Right kidney (tissue), 1 donor: ENCODE results near the gene DPCD.
"Not testable (repeated sequence)": the region's sequence is repeated elsewhere in the genome, so short reads cannot be mapped to it uniquely, and the experiment has no call there.

Experiments
- DNase-seq: peaks from one replicate; pipeline ENCODE4 v3.0.0-alpha.2; 2016

DPCD gene

DNA sequence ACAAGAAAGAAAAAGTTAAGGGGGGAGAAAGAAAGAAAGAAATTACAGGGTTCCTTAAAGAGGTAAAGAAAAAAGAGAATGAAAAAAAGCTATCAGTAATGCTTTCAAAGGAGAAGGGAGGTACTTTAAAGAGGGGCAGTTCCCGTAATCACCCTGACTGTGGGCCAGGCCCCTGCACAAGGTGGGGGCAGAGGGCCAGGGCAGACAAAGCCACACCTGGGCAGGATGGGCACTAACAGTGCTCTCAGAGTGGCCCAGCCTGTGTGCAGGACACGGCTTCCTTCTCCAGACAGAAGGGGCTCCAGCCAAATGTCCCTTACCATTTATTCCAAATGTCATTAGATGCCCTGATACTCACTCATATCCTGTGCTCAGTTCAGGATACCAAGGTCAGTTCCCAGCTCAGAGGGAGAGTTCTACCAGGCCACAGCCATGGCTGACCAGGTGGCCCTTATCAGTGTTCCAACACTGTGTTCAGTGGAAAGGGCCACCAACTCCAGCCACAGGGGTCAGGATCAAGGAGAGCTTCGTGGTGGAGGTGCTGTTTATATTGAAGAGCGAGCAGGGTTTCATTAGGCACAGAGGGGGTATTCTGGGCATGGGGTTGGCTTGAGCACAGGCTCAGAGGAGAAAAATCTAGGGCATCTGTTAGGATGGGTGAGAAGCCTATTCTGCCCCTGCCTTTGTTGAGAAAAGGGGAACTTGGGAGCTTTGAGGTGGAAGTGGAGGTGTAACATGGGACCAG is 29.9 kb downstream of the DPCD start:
- no peak for DNase-seq

DNA sequence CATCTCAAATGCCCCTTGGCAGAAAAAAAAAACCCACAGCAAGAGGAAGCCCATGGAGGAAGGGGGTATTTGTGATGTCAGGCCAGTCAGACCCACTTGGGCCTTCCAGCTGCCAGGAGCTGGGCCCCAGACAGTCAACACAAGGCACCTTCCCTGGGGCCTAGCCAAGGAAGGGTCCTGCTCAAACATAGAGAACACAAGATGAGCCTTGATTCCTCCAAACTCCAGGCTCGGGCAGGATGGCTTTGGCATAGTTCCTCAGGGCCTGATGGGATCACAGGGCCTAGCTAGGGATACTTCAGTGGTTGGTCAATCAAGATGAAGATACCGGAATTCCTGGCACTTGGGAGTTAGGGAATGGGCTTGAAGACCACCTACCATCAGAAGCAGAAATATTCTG is 30.8 kb downstream of the DPCD start:
- DNase-seq = no peak

DNA sequence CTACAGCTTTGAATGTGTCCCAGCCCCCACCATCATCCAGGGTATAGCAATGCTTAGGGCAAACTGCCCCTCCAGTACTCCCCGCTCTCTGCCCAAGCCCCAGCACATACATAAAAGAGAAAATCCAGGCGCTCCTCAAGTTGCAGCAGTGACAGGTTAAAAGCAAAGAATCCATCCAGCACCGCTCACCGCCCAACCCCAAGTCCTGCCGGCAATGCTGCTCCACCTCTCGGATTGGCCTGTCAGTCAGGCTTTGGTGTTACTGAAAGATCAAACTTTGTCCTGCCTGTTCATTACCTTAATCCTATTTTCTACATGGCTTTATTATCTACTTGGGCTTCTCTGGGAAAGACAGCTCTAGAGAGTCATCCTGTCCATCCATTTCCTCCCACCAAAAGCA is 31.9 kb downstream of the DPCD start:
- no peak for DNase-seq

DNA sequence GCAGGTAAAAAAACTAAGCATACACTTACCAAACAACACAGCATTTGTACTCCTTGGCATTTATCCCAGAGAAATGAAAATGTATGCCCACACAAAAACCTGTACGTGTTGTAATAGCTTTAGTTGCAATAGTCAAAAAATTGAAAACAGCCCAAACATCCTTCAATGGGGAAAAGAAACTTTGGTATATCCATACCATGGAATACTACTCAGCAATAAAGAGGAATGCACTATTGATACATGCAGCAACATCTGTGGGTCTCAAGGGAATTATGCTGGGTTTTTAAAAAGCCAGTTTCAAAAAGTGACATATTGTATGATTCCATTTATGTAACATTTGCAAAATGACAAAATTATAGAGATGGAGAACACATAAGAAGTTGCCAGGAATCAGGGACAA is 35.4 kb downstream of the DPCD start:
- no peak for DNase-seq

DNA sequence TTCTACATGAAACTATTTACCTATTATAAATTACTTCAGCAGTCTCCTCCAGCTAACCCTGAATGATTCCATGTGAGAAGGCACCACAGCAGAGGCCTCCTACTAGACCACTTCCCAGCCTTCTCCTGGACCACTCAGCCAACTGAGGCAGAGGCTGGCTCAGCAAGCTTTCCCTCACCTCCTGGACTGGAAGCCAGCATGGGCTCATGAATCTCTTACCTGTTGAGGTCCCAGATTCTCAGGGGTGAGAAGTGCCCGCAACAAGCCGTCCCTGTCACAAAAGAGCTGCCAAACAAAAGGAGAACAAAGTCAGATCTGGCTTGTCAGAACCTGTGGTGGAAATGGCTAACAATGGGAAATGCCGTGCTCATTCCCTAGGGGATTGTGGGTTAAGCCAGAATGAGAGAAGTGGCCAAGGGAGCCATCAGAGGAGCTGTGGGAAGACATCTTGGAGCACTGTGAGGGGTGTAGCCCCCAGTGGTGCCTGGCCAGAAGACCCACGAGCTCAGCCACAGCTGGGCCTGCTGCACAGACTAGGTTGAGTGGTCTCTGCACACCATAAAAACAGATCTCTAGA is 36.5 kb downstream of the DPCD start:
- DNase-seq = no peak

DNA sequence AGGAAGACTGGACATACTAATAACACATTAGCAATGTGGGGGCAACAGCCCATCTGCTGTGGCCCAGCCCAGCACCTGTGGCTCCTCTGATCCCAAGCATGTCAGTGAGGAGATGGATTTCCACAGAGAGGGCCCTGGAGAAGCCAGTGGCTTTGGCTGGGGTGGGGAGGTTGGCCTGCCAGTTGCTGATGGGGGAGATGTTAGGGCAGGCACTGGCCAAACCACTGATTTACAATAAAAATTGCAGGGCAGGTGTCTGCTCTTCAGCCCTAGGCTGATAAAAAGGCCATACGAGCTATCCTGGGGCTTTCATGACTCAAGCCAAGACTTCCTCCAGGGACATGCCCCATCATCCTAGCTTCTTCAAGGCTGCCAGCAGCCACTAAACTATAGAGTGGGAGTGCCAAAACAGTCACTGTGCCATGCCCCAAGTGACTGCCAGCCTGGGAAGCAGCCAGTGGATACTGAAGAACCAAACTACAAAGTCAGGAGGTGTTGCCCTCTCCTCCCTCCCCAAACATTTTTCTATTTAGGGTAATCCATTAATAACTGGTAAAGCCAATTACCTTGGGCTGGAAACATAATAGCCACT is 37.8 kb downstream of the DPCD start:
- DNase-seq = no peak

DNA sequence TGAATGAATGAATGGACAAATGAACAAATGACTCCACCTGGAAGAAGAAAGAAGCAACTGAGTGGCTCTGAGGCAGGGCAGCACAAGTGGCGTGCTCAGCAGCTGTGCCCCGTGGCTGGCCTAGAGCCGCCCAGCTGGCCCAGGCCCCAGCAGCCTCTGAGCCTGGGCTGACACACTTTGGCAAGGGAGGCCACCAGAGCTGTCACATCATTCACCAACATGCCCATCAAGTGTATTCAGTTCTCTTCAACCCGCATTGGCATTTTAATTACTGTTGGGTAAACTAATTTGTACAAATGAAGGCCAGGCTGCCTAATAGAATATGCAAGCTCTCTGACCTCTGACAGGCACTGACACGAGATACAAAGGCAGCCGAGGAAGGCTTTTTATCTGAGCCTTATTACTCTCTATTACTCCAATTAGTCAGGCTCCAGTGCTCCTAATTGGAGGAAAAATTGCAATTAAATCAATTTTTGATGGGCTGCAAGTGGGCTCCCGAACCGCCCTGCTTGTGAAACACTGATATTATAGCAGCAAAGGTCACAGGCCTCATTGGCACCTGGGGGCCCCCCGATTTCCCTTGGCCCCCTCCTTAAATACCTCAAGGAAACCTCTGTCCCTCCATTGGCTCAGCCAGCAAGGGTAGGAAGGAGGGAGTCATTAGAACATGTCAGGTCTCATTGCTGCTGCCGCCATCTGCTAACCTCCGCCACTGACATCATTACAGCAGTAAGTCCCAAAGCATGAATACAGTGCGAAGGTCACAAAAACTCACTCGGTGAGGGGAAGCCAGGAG is 41.9 kb downstream of the DPCD start:
- no peak for DNase-seq

DNA sequence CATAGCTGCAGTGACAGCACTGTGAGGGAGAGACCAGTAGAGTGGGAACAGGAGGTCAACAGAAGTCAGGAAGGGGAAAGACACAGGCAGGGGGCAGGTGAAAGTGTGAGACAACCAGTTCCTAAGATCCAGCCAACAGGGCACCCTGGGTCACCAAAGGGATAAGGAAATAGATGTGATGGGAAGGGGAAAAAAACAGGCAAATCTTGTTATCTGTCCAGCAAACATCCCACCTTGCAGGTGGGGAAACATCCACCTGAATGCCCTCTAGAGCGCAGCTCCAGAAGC is 42.5 kb downstream of the DPCD start:
- DNase-seq = no peak

DNA sequence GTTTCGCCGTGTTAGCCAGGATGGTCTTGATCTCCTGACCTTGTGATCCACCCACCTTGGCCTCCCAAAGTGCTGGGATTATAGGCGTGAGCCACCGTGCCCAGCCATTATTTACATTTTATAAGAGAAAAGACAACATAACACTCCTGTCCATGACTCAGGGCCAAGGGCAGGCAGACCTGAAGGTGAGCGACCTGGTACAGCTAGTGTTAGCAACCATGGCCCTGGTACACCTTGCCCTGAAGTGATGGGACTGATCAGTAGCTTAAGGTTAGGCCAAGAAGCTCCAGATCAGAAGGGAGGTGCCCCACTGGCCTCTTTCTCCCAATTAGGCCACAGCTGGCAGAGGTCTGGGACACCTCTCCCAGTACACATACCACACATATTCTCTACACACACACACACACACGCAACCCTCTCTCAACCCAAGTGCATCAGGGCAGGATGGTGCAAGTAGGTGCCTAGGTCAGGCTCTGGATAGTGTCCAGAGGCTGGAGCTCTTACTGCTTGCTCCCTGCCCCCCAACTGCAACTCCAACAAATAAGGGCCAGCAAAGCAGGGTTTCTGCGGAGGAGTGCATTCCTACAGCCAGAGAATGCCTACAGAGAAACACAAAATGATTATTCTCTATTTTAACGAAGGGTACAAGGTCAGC is 43.8 kb downstream of the DPCD start:
- no peak for DNase-seq

DNA sequence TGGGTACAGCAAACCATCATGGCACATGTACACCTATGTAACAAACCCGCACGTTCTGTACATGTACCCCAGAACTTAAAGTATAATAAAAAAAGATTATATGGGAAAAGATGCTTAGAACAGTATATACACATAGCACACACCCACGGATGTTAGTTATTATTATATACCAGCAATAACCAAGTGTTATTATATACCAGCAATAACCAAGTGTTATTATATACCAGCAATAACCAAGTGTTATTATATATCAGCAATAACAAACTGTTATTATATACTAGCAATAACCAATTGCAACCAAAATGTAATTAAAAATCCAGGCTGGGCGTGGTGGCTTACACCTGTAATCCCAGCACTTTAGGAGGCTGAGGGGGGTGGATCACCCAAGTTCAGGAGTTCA is 45.4 kb downstream of the DPCD start:
- DNase-seq = not testable (repeated sequence)

DNA sequence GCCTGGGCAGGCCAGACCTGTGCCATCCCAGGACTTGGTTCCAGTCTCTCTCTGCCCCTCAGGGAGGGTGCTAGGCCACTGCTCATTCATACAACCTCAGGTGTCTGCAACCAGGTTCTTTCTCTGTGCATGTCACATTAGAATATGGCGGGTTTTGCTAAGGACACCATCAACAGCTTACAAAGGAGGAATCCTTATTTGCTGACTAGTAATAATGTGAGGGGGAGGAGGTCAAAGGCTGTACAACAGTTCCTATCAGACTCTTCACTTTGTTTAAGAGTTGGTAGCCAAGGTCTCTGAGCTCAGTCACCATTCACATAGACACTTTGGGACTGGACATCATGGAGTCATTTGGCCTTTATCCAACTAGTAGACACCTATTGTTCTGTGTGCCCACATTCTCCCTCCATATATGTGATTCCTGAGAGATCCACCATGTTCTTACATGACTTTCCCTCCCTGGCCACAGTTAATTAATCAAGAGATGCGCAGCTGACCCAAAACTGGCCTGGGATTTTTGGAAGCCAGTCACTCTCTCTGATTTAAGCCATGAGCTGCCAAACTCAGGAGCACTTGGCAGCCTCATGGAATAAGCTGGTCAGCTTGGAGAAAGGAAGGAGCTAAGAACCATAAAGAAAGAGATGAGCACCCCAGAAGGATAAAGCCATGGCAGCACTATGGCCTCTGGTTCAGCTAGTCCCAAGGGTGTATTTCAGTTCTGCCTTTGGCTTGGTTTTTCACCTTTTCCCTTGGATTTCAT is 51.2 kb downstream of the DPCD start:
- DNase-seq = no peak

DNA sequence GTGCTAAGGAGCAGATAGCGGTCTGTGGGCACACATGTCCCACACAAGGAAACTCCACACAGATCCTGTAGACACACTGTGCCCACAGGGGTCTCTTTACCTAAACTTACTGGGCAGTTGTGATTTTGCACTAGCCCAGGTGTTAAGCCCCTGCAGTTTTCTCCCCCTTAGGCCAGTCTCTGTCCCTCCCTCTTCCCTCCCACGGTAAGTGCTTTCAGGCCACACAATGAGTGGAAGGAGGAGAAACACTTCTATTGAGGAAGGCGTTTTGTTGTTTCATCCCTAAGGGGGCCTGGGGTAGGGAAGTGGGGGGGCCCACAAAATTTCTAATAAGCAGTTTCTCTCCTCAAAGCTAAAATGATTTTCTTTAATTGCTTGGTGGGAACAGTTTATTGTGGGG is 55.4 kb downstream of the DPCD start:
- DNase-seq = no peak

DNA sequence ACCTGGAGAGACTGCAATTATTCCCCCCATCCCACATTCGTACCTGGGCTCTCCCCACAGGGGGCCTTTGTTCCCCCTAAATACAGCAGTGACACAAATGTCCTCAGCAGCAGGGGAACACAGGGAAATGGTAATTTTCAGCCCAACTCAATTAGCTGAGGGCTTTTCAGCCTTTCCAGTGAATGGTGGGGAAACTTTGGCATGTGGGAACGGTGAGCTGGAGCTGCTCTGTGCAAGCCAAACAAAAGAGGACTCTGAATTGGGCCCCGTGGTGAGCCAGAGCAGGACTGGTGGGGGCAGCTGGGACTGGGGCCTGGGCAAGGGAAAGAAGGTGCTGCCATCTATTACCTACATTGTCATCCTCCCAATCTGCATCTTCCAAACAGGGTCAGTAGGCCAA is 55.9 kb downstream of the DPCD start:
- no peak for DNase-seq

DNA sequence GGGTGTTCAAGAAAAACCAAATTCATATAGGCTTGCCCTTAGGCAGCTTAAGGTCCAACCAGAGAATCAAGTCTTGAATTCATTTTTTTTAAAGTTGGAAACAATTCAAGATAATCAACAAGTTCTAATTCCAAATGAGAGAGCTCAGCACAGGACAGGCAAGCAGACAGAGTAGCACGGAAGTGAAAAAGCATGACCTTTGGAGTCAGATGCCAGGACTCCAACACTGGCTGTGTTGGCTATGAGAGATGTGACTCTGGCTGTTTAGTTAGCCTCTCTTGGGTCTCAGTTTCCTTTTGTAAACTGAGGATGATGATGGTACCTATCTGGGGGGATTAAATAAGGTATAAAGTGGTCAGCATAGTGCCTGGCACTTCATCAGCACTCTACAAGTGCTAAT is 57.5 kb downstream of the DPCD start:
- no peak for DNase-seq

DNA sequence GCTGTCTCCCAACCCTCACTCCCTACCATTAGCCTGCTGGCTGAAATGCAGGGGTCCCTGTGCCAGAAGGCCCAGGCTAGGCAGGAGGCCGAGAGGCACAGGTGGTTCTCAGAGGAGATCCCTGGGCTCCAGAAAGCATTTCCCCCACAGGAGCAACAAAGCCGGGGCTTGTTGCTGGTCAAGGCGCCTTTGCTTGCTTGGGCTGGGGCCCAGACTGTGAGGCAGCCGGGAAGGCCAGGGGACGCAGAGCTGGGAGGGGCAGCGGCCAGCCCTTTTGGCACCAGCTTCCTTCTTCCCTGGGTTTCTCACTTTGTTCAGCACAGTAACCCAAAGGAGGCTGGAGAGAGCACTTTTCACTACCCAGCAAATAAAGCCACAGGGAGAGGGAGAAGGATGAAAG is 58.2 kb downstream of the DPCD start:
- DNase-seq = no peak

DNA sequence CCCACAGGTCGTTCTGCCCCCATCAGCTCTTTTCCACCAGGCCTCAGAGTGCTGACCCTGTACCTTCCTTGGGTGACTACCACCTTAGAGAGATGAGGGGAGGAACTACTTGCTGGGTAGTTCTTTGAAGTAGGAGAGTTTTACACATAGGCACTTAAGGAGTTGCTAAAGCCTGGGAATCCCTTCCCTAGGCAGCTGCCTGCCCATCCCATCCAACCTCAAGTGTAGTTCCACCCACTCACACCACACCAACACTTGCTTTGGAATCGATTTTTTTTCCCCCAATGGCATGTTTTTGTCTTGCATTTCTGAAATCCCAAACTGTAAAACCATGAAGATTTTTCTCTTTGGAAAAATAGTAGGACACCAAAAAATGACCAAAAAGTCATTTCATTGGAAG is 59.1 kb downstream of the DPCD start:
- no peak for DNase-seq

DNA sequence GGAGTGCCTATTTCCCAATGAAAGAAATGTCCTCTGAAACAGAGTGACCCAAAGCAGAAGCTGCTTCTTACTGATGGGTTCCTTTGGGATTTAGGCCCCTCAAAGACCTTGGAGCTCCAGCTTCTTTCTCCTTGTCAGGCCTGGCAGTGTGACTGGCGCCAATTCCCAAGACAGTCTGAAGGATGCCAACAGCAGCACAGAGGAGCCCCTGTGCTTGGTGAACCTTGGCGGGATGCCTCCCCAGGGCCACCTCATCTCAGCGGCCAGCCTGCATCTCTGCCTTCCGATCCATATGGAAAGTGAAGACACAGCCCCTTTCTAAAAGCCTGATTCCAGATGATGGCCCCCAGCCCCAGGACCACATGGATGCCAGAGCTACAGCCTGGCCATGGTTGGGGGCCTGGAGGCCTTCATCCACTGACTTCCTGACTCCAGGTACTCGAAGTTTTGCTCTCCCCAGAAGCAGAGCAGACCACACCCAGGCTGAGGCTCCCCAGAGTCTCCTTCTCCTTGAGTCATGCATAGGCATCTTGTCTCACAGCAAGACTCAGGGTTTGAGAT is 61.5 kb downstream of the DPCD start:
- DNase-seq = no peak

DNA sequence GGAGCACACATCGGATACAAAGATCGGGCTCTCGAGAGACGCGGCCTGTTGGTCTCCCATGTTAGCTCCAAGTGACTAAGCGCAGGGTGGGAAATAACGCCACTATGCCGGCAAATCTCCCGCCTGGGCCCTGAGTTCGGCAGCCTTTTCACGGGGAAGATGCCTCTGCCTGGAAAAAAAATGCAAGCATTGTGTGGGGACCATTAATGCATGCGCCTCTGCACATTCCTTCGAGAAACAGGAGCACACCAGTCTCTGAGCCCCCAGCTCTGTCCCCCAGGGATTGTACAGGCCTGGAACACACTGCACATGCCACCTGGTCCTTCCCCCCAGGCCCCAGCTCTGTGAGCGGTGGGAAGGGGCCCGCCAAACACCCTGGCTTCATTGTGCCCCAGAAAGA is 62.7 kb downstream of the DPCD start:
- DNase-seq = peak; percentile 10

DNA sequence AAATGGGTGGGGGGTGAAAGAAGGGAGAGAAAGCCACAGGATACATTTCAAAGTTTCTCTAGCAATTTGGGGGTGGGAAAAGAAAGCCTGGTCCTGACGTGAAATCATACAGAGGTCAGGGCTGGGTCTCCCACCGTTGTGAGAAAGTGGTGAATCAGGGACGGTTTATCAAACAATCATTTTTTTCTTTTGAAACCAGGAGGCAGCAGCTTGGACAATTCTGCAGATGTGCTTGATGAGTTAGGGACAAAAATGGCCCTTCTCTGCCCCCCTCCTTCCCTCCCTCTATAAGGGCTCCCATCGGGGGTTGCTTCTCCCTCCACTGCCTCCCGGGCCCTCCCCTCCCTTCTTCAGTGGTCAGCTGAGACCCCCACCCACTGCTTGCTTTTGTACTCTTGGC is 63.2 kb downstream of the DPCD start:
- DNase-seq = no peak

DNA sequence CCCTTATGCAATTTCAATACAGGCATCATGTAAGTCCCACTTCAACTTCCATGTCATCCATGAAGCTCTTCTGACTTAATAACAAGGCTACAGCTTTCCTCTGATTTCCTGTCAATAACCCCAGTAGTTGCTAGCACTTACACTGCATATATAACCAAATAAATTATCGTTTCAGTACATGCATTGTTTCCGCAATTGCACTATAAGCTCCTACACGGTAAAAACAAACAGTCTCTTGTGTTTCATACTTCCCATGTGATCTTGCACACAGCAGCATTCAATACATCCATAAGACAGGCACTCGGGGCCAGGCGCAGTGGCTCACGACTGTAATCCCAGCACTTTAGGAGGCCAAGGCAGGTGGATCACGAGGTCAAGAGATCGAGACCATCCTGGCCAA is 65.4 kb downstream of the DPCD start:
- DNase-seq = no peak

DNA sequence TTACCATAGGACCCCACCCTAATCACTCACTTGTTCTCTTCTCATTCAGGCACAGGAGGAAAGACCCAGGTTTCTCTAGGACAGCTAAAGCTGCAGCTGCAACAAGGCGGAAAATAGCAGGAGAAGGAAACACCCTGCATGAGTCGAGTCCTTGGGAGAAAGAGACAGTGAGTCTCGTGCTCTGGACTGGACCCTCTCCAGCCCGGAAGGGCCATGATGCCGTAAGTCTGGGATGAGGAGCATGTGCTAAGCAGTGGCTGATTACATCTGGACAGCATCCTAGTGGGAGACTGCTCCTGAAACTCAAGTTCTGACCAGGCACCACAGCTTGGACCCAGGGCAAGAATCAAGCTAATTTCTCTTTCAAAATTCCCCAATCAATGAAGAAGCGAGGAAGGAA is 67.4 kb downstream of the DPCD start:
- DNase-seq = no peak

DNA sequence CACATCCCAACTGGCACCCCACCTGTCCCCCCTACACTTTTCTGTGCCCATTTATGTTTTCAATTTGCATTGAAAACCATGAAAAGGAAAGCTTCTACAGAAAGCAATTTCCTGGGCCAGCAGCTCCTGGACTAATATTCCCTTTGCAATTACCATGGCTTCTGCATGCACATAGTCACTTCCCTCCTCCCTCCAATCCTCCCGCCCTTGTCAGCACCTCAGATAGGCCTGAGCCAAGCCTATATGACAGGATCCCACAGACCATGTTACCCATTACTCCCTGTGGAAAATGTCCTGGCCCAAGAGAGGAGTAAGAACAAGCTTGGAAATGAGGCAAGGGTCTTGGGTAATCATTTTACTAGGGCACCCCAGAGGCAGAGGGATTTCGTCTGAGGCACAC is 68.8 kb downstream of the DPCD start:
- DNase-seq = no peak
